ENCODE results near the gene YPEL3.

The YPEL3 gene

DNA sequence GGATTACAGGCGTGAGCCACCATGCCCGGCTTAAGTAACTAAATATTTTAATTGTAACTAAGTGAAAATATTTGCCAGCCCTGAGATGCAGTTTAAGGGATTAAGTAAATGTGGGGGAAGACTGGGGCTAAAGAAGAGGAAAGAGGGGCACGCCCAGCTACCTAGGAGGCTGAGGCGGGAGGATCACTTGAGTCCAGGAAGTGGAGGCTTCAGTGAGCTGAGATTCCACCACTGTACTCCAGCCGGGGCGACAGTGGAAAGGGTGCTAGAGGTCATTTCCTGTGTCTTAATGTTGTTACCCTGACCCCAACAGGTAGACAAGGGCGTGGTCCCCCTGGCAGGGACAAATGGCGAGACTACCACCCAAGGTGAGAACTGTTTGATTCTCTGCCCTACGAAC is 27.7 kb downstream of the YPEL3 start:
- DNase-seq, result no peak

GRCh38 chr16:30067584-30067916 is 28.5 kb downstream of the YPEL3 start:
- peak in 1 of 2 experiments; percentile 23 for DNase-seq

GRCh38 chr16:30066761-30067583 is 29.0 kb downstream of the YPEL3 start:
- no peak for DNase-seq

DNA sequence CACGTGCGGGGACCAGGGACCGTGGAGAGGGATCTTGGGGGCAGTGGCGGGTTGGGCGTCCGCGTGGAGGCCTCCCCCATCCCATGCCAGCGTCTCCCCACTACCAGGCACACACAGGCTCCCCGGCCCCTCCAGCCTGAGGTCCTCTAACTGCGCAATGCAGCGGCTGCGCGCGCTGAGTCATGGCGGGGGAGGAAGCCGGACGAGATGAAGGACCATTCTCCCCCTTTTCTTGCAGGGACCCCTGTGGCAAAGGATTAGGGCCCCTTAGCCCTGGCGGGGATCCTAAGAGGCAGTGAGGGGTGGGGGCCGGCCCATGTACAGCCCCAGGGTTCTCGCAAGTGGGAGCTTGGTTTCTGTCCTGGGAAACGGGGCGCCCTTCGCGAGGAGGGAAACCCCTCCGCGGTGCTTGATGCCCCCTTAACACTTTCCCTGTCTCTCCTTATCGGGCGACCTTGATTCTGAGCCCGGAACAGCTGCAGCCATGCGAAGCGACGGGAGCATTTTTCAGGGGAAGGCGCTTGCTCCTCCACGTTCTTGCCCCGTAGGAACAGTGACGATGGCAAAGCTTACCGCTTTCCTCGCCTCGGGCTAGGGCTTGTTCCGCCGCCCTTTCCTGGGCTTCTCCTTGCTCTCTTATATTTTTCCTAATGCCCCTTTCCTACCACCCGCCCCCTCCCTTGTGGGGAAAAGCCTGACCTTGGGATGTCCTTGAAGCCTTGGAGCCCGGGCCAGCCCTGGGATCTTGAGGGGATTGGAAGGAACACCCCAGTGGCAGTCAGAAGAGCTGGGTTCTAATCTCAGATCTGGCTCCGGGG is 29.9 kb downstream of the YPEL3 start:
- peak in 1 of 2 experiments; percentile 54 for DNase-seq

GRCh38 chr16:30065102-30065942 is 30.7 kb downstream of the YPEL3 start, which contains the start of gene ALDOA:
TSS of gene ALDOA (plus strand) at chr16:30065760. CDS start at chr16:30066898, 1,138 bp downstream.
- DNase-seq, result peak; percentile 98

DNA sequence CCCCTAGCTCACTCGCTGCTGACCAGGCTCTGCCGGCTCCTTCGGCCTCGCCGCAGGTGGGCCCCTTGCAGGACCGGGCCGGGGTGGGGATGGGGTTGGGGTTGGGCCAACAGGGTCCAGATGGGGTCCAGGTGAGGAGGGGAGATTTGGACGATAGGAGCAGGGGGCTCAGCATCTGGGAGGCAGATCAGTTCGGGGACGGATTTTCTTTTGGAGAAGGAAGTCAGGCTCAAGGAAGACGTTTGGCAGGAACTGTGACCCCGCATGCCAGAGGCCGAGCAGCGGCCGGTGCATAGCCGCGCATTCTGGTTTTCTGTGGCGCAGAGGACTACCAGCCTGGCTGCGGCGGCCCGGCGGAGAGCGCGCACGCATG is 31.3 kb downstream of the YPEL3 start:
- DNase-seq, result no peak

DNA sequence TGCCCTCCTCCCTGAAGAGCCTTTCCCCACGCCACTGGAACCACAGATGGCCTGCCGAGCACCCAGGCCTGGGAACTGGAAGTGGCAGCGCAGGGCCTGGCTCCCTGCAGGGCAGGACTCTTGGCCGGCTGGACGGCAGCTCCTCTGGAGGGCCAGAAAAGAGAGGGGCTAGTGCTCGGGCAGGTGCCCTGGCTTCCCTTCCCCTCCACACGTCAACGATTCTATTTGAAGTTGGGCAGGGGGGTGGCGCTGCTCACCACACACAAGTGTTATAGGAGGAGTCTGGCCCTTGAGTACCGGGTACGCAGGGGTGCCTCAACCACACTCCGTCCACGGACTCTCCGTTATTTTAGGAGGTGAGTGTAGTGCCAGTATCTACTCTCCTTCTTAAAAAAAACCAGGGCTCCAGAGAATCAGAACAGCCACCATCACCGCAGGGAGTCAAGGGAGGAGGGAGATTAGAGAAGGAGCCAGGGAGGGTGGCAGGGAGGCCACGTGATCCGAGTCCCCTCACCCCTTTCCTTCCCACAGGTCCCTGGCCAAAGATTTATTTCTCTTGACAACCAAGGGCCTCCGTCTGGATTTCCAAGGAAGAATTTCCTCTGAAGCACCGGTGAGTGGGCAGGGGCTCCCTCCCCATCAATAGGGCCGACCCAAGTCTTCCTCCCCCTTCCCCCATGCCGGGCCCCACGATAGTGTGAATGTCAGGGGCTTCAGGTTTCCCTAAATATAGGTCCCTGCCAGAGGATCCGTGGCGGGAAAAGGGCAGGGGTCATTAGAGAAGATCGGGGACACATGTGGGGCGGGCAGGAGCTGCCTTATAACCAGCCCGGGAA is 31.9 kb downstream of the YPEL3 start:
- DNase-seq, result peak in 1 of 2 experiments; percentile 57

DNA sequence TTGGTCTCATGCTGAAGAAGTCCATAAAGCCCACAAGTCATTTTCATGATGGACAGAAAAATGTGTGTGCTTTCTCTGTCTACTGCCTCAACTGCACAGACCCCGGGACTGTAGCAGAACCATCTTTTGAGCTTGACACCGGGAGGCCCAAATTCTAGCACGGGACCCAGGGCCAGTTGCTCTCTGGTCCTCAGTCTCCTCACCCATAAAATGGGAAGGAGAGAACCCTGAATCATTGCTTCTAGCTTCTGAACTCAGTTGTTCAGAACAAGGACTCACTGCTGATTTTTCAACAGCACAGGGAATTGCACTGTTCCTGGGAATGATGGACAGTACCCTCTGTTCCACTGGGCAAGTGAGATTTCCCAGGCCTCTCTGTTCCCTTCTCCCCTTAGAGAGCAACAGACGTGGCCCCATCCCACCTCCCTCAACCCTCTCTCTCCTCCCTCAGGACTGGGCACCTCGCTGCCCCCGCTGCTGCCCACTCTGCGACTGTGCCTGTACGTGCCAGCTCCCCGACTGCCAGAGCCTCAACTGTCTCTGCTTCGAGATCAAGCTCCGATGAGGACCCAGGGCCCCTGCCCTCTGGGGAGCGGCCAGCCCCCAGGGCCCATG is 32.6 kb downstream of the YPEL3 start:
- DNase-seq, result no peak

DNA sequence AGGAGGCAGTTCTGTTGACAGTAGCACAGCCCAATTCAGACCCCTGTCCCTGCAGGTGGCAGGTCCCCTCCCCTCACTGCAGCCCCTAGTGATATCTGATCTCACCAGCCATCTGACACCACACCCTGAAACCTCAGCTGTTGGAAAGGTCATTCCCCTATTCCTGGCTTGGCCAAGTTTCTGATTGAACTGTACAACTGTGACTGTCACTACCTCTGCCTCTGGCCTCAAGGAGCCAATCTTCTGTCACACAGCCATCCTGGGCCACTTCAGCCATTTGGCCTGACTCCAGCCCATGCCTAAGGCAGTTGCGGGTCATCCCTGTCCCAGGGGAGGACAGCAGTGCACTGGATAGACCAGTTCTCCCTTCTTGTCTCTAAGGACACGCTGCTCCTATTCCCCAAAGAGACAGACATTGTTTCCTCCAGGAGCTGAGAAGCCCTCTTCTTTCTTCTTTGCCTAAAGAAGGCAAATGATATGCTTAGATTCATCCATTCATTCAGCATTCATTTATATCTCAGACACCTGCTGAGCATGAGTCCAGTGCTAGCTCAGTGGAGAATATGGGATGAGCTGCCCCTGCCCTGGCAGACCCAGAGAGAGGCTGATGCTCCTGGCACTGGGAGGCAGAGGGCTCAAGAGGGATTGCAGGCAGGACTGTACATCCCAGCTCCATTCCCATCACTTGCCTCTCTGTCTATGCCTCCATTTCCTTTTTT is 35.0 kb downstream of the YPEL3 start:
- DNase-seq, result no peak

- DNase-seq, result no peak
Observed at GRCh38 chr16:30060346-30060745, 35.7 kb downstream of the YPEL3 start.

DNA sequence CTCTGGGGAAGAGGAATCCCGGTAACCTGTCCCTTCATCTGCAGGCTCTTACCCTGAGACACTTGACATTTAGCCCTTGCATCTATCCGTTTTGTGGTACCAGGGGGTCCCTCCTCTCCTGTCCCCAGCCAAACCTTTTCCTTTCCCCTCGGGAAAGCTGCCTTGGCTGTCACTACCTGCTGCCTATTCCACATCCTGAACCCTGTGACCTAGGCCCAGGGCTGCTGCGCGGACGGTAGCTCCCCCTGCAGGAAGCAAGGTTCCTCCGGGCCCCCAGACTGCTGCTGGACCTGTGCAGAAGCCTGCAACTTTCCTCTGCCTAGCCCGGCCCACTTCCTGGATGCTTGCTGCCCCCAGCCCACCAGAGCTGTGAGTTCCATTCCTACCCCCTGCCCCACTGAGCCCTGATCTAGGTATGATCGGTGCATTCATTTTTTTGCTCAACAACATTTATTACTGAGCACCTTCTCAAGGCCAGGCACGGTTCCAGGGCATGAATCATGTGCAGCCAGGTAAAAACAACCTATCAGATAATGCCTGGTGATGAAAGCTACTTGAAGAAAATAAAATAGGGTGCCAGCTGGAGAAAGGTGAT is 41.0 kb downstream of the YPEL3 start:
- DNase-seq, result peak in 1 of 2 experiments; percentile 43

DNA sequence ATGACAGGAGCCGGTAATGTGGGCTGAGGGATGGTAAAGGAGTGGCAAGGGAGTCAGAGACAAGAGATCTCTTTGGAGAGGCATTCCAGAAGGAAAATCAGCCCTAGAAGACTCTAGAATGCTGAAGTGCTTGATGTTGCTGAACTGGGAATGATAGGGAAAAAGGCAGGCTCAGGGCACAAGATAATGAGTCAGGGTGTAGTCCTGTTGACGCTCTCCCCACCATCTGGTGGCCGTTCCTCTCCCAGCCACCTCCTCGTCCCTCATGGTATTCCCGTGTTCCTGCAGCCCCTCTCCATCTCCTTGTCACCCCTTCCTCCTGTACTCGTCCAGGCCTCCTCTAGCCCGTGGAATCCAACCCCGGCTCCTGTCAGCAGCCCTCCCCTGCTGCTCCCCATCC is 41.6 kb downstream of the YPEL3 start:
- peak in 1 of 2 experiments; percentile 19 for DNase-seq

DNA sequence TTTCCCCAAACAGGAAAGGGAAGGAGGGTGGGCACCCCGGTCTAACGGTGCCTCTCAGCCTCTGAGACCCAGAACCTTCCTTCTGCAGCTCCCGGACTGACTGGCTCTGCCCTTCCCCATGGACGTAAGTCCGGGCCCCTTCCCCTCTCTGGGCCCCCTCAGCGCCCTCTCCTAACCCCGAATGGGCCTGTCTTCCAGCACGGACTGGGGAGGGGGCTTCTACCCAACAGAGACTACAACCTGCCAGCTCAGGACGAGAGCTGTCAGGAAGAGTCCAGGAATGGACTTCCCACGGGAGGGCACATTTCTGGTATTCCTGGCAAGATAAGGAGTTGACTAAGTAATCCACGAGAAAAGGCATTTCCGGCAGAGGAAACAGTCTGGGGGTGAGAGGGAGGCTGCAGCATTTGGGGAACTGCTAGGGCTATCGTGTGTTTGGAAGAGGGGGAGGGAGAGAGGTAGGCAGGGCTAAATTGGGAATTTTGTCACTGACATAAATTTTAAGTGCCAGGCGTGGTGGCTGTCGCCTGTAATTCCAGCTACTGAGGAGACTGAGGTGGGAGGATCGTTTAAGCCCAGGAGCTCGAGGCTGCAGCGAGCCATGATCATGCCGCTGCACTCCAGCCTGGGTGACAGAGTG is 42.5 kb downstream of the YPEL3 start:
- DNase-seq, result peak in 1 of 2 experiments; percentile 70

DNA sequence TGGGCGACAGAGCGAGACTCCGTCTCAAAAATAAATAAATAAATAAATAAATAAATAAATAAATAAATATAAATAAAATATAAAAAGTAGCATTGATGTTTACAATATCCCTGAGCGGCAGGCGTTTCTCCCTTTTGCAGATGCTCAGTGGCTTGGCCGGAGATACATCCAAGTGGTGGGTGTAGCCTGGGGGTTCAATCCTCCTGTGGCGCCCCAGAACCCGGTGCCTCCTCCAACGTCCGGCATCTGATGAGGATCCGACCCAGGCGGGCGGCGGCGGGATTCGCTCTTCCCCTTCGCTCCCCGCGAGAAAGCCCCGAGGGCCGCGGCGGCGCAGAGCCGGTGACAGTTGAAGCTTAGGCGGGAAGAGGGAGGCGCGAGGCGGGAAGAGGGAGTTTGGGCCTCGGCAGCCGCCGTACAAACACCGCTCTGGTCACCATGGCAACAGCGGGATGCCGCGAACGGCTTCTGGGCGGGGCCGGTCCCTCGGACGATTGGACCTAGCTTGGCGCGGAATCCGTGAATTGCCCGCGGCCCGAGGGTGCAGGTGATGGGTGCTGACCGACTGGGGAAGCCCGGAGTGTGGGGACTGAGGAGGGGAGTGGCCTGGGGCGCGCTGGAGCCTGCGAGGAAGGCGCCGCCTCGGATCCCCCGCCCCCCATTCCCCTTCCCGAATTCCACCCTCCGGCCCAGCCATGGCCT is 43.2 kb downstream of the YPEL3 start:
- peak; percentile 88 to 94 for DNase-seq

DNA sequence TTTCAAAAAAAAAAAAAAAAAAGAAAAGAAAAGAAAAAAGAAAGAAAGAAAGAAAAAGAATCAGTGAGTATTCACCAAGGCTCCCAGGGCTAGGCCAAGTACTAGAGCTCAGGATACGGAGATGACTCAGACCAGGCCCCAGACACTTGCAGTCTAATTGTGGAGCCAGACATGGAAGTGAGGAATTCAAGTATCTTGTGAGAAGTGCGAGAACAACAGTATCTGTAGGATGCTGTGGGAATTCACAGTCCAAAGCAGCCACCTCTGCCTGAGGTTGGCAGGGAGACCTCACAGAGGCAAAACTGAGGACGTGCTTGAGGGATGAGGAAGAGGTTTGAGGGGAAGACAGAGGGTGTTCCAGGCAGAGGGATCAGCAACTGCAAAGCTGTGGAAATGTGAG is 44.5 kb downstream of the YPEL3 start:
- peak; percentile 48 to 64 for DNase-seq

GRCh38 chr16:30049871-30050270 is 46.1 kb downstream of the YPEL3 start:
- no peak for DNase-seq

- no peak for DNase-seq
Observed at GRCh38 chr16:30046588-30046987, 49.4 kb downstream of the YPEL3 start.

GRCh38 chr16:30046178-30046577 is 49.8 kb downstream of the YPEL3 start:
- DNase-seq, result no peak

Measured in SW 1271 (cell line).